HepG2 (cell line): Measurements from ENCODE around the gene RAD21L1. TPM values are rescaled to one million over a fixed set of nuclear protein-coding genes. Genes with fewer than 3 reads are reported as not detected.

Source experiments
- ATAC-seq: fragments of 200-7000 bp; cut with Tn5 transposase; 3 replicates; pipeline ENCODE4 v1.9.1; 2020; ENCODE audit warnings: mild to moderate bottlenecking, moderate library complexity
- BruUV-seq: library from RNA; stranded (reverse); fragments of 400-500 nt; replicated peaks from 2 replicates; lab custom pipeline; 2021; lab: Mats Ljungman, UMichigan
- CTCF ChIA-PET: fragments of 300-600 bp; formaldehyde crosslinking; extraction: SDS; loops from one replicate; lab custom pipeline; 2021; ENCODE audit warnings: low total read pairs, inconsistent platforms, low intra/inter-chr PET ratio; lab: Yijun Ruan, JAX
- POLR2A ChIA-PET: fragments of 350-600 bp; sonication (Branson Sonifier 250); formaldehyde crosslinking; loops from one replicate; lab custom pipeline; 2020; ENCODE audit warnings: antibody characterized with exemption, inconsistent platforms; lab: Yijun Ruan, JAX
- DNase-seq: peaks from one replicate; pipeline ENCODE4 v3.0.0-alpha.2; 2015; ENCODE audit warnings: low spot score
- FAIRE-seq: peaks from 3 replicates; lab custom pipeline; 2011; peaks lifted over from hg19 to GRCh38; lab: Jason Lieb, UNC
- H2AFZ ChIP-seq: one replicate; pipeline ENCODE4 v1.6.1; 2011; ENCODE audit warnings: low read length, inconsistent platforms
- H3K27ac ChIP-seq: fragments of 300-600 bp; 3 replicates; pipeline ENCODE4 v1.8.0; 2011; ENCODE audit warnings: mixed run types, mild to moderate bottlenecking, mixed read lengths, low read length, inconsistent platforms; ENCODE audit not compliant: insufficient read depth; ENCODE audit errors: extremely low read length
- H3K27me3 ChIP-seq, 2 experiments: fragments of 200-600 bp in 1 of 2; 2 replicates in 1 of 2; 3 replicates in 1 of 2; pipeline versions ENCODE4 v1.6.0 to v1.8.0; 2011; ENCODE audit warnings: low read length in 2 of 2, mild to moderate bottlenecking in 2 of 2, moderate library complexity in 2 of 2, inconsistent platforms in 1 of 2; ENCODE audit not compliant: insufficient read depth in 2 of 2, control insufficient read depth in 1 of 2
- H3K36me3 ChIP-seq, 2 experiments: fragments of 200-600 bp in 1 of 2; replicated peaks in 1 of 2; 2 replicates in 1 of 2; 3 replicates in 1 of 2; pipeline versions ENCODE4 v1.5.1 to v1.8.0; 2011; ENCODE audit warnings: low read length in 2 of 2, inconsistent platforms in 1 of 2; ENCODE audit not compliant: insufficient read depth in 2 of 2, control insufficient read depth in 1 of 2
- H3K4me1 ChIP-seq: 2 replicates; pipeline ENCODE4 v1.5.1; 2012; ENCODE audit warnings: low read length, inconsistent platforms; ENCODE audit not compliant: insufficient read depth
- H3K4me2 ChIP-seq: 2 replicates; pipeline ENCODE4 v1.6.0; 2011; ENCODE audit warnings: low read depth, low read length, inconsistent platforms
- H3K4me3 ChIP-seq, 3 experiments: fragments of 200-600 bp in 1 of 3; sonication (generic), shearing (Covaris generic) in 1 of 3; replicated peaks in 1 of 3; 2 replicates each; pipeline ENCODE4 v1.5.1; 2011 to 2016; ENCODE audit warnings: low read length in 3 of 3, inconsistent platforms in 2 of 3, low read depth in 2 of 3, mild to moderate bottlenecking in 2 of 3, control low read depth in 1 of 3, mixed read lengths in 1 of 3; ENCODE audit not compliant: insufficient read depth in 1 of 3
- H3K79me2 ChIP-seq: one replicate; pipeline ENCODE4 v1.6.1; 2011; ENCODE audit warnings: low read length, inconsistent platforms; ENCODE audit not compliant: insufficient read depth
- H3K9ac ChIP-seq: 2 replicates; pipeline ENCODE4 v1.6.0; 2011; ENCODE audit warnings: mild to moderate bottlenecking, low read depth, low read length, inconsistent platforms; ENCODE audit not compliant: insufficient read depth
- H3K9me3 ChIP-seq: 2 replicates; pipeline ENCODE4 v1.5.1; 2012; ENCODE audit warnings: mild to moderate bottlenecking, low read length
- H4K20me1 ChIP-seq: 2 replicates; pipeline ENCODE4 v1.6.0; 2011; ENCODE audit warnings: inconsistent platforms, mild to moderate bottlenecking, low read length, moderate library complexity; ENCODE audit not compliant: insufficient read depth
- CSRNP1 ChIP-seq: sonication (generic); formaldehyde crosslinking; IDR thresholded peaks from 2 replicates; pipeline ENCODE4 v1.8.1; 2023; ENCODE audit warnings: mild to moderate bottlenecking, missing genetic modification reagents
- DPF2 ChIP-seq: sonication (generic); formaldehyde crosslinking; IDR thresholded peaks from 2 replicates; pipeline ENCODE4 v1.4.0; 2020; ENCODE audit warnings: mild to moderate bottlenecking, low read depth, missing genetic modification reagents, borderline replicate concordance
- EZH2 ChIP-seq: conservative IDR thresholded peaks from 2 replicates; pipeline ENCODE4 v1.6.1; 2012; ENCODE audit warnings: mild to moderate bottlenecking, low read depth, low read length, moderate library complexity
- HMG20A ChIP-seq: IDR thresholded peaks from 2 replicates; pipeline ENCODE4 v1.6.1; 2016; ENCODE audit warnings: borderline replicate concordance
- MAF1 ChIP-seq: sonication (generic); formaldehyde crosslinking; IDR thresholded peaks from 2 replicates; pipeline ENCODE4 v1.5.0; 2020; ENCODE audit warnings: missing genetic modification reagents, borderline replicate concordance
- MBD4 ChIP-seq: IDR thresholded peaks from 2 replicates; pipeline ENCODE4 v1.6.1; 2012; ENCODE audit warnings: low read length, inconsistent platforms, borderline replicate concordance
- MYNN ChIP-seq: sonication (generic); formaldehyde crosslinking; IDR thresholded peaks from 2 replicates; pipeline ENCODE4 v1.4.0; 2020; ENCODE audit warnings: mild to moderate bottlenecking, low read depth, missing genetic modification reagents
- NR2F2 ChIP-seq: IDR thresholded peaks from 2 replicates; pipeline ENCODE4 v1.6.1; 2012; ENCODE audit warnings: low read depth, inconsistent platforms, borderline replicate concordance
- PAX8 ChIP-seq: sonication (generic); formaldehyde crosslinking; IDR thresholded peaks from 2 replicates; pipeline ENCODE4 v1.8.0; 2022; ENCODE audit warnings: mild to moderate bottlenecking, missing genetic modification reagents, borderline replicate concordance
- SP4 ChIP-seq: sonication (generic); formaldehyde crosslinking; IDR thresholded peaks from 2 replicates; pipeline ENCODE4 v1.8.1; 2023; ENCODE audit warnings: mild to moderate bottlenecking, missing genetic modification reagents
- STAT5B ChIP-seq: sonication (generic); formaldehyde crosslinking; IDR thresholded peaks from 2 replicates; pipeline ENCODE4 v1.4.0; 2020; ENCODE audit warnings: missing genetic modification reagents
- TBX3 ChIP-seq: fragments of 450-650 bp; IDR thresholded peaks from 2 replicates; pipeline ENCODE4 v1.6.1; 2017; ENCODE audit warnings: antibody characterized with exemption, mild to moderate bottlenecking, inconsistent platforms, borderline replicate concordance
- TCF7 ChIP-seq: sonication (generic); IDR thresholded peaks from 2 replicates; pipeline ENCODE4 v1.6.1; 2016; ENCODE audit warnings: antibody characterized with exemption, low read depth
- ZNF160 ChIP-seq: sonication (generic); formaldehyde crosslinking; IDR thresholded peaks from 2 replicates; pipeline ENCODE4 v1.8.0; 2022; ENCODE audit warnings: mild to moderate bottlenecking, inconsistent platforms, missing genetic modification reagents
- ZNF670 ChIP-seq: sonication (generic); formaldehyde crosslinking; IDR thresholded peaks from 2 replicates; pipeline ENCODE4 v1.8.0; 2022; ENCODE audit warnings: mild to moderate bottlenecking, missing genetic modification reagents, borderline replicate concordance
- ZNF816 ChIP-seq: sonication (generic); formaldehyde crosslinking; IDR thresholded peaks from 2 replicates; pipeline ENCODE4 v1.8.0; 2022; ENCODE audit warnings: missing genetic modification reagents, mild to moderate bottlenecking, borderline replicate concordance
- ZZZ3 ChIP-seq: sonication (generic); formaldehyde crosslinking; IDR thresholded peaks from 2 replicates; pipeline ENCODE4 v1.4.0; 2020; ENCODE audit warnings: missing genetic modification reagents, mild to moderate bottlenecking, borderline replicate concordance
- WGBS: methylation state at CpG from one replicate; pipeline ENCODE4 v1.1.6; 2017; ENCODE audit warnings: low lambda C conversion rate; 5-methylcytosine and 5-hydroxymethylcytosine counted together
- in situ Hi-C: cut with HindIII; loops from 2 replicates; pipeline ENCODE4 v1.10.0; 2017; ENCODE audit warnings: low pct_unique_long_range_greater_than_20kb; ENCODE audit not compliant: extremely low pct_ligation_motif_present
- intact Hi-C: fragments of 100-400 bp; cut with micrococcal nuclease; formaldehyde crosslinking; loops from one replicate; pipeline ENCODE4 v1.10.0; 2022; ENCODE audit not compliant: unreplicated experiment
- polyA plus RNA-seq, 8 experiments: library from polyadenylated mRNA; depleted of rRNA in 3 of 8; stranded (reverse) in 7 of 8; unstranded in 1 of 8; fragments of >200 nt; fragmentation: Illumina TruSeq in 4 of 8; extraction: Trizol in 4 of 8; gene quantifications; 2 replicates each; pipeline versions ENCODE4 v1.2.1 to v1.2.3, GENCODE V29; 2011 to 2016; ENCODE audit warnings: low read depth in 4 of 8, missing spikeins in 1 of 8, mixed read lengths in 1 of 8; ENCODE audit not compliant: insufficient read depth in 1 of 8
- total RNA-seq, 5 experiments: library from RNA; depleted of rRNA; stranded (reverse); fragments of >200 nt; fragmentation: Illumina TruSeq; extraction: Trizol; gene quantifications; 2 replicates each; pipeline ENCODE4 v1.2.3, GENCODE V29; 2016; ENCODE audit warnings: low read depth in 1 of 5
- TF ChIP-seq, protein P1 (sequence below): sonication (generic); formaldehyde crosslinking; IDR thresholded peaks from 2 replicates; pipeline ENCODE4 v1.4.0; 2020; ENCODE audit warnings: missing genetic modification reagents, borderline replicate concordance
- TF ChIP-seq, protein P2 (sequence below): sonication (generic); formaldehyde crosslinking; IDR thresholded peaks from 2 replicates; pipeline ENCODE4 v1.4.0; 2020; ENCODE audit warnings: mild to moderate bottlenecking, missing genetic modification reagents

RAD21L1 gene
- total and polyA plus RNA-seq, 2 of the 13 experiments (the other 11 are each of a cell fraction or from before 2014, with no cell fraction given), result not detected

DNA sequence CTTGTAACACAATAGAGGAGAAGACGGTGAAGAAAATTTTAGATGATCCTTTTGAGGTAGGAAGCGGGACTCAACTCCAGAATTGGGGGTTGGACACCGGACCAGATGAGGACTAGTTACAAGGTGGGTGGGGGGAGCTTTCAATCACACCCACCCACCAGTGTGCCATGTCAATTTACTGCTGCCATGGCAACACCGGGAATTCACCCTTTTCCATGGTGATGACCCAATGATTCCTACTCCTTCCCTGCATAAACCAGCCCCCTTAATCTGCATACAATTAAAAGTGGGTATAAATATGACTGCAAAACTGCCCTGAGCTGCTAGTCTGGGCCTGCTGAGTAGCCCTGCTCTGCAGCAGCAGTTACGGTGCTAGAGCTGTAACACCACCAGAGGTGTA, 14.7 kb downstream of the RAD21L1 start:
- no peaks in the 10 kb centered on the region for H3K79me2 ChIP-seq
- WGBS, result 16% methylated on average over 5 of the region's 5 CpGs
- H3K27ac ChIP-seq, result no peak overlapping the region
- TF ChIP-seq MBD4, result no peak
- no peak for TF ChIP-seq PAX8
- no peak for TF ChIP-seq MYNN (CRISPR knock-in tag)
- no peak for TF ChIP-seq HMG20A
- TF ChIP-seq SP4 (CRISPR knock-in tag), result no peak
- TF ChIP-seq ZZZ3, result no peak
- TF ChIP-seq, protein P1, sequence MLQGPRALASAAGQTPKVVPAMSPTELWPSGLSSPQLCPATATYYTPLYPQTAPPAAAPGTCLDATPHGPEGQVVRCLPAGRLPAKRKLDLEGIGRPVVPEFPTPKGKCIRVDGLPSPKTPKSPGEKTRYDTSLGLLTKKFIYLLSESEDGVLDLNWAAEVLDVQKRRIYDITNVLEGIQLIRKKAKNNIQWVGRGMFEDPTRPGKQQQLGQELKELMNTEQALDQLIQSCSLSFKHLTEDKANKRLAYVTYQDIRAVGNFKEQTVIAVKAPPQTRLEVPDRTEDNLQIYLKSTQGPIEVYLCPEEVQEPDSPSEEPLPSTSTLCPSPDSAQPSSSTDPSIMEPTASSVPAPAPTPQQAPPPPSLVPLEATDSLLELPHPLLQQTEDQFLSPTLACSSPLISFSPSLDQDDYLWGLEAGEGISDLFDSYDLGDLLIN (CRISPR knock-in tag), result no peak
- TF ChIP-seq MAF1, result no peak
- no peak for TF ChIP-seq ZNF670
- TF ChIP-seq TBX3, result no peak
- TF ChIP-seq EZH2, result no peak
- TF ChIP-seq NR2F2, result no peak
- no peak for TF ChIP-seq ZNF816 (CRISPR knock-in tag)
- TF ChIP-seq, protein P2, sequence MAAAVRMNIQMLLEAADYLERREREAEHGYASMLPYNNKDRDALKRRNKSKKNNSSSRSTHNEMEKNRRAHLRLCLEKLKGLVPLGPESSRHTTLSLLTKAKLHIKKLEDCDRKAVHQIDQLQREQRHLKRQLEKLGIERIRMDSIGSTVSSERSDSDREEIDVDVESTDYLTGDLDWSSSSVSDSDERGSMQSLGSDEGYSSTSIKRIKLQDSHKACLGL, result no peak
- TF ChIP-seq ZNF160 (CRISPR knock-in tag), result no peak
- TF ChIP-seq CSRNP1 (CRISPR knock-in tag), result no peak
- no peak for TF ChIP-seq DPF2 (CRISPR knock-in tag)
- no peak for TF ChIP-seq STAT5B
- TF ChIP-seq TCF7, result no peak
- POLR2A ChIA-PET, result no interaction called here
- ATAC-seq (no peak), DNase-seq (no peak), FAIRE-seq (no peak)
- H3K4me2 ChIP-seq, result no peak overlapping the region
- no peaks in the 10 kb centered on the region for H3K36me3 ChIP-seq
- no peaks in the 10 kb centered on the region for H3K9me3 ChIP-seq
- BruUV-seq, result no TSS peak
- no peak overlapping the region for H3K9ac ChIP-seq
- CTCF ChIA-PET, result no interaction called here
- no peak overlapping the region for H2AFZ ChIP-seq
- no peaks in the 10 kb centered on the region for H3K4me1 ChIP-seq
- intact Hi-C loops, result no loop called here
- peaks cover 0 to 4% of the 10 kb centered on the region in 2 experiments; a peak in 1 of 5 replicates for H3K27me3 ChIP-seq
- in situ Hi-C loops, result no loop called here
- no peaks in the 10 kb centered on the region for H4K20me1 ChIP-seq
- no peak overlapping the region for H3K4me3 ChIP-seq
